SK-N-SH (cell line): ENCODE data around the gene ZNF529. TPM values are rescaled to one million over a fixed set of nuclear protein-coding genes. Genes with fewer than 3 reads are reported as not detected.

Source experiments
- CTCF ChIA-PET: fragments of 300-600, 350-600 bp; formaldehyde crosslinking; extraction: SDS; loops from one replicate; lab custom pipeline; 2021; lab: Yijun Ruan, JAX
- POLR2A ChIA-PET: fragments of 350-600 bp; sonication (Branson Sonifier 250); formaldehyde crosslinking; extraction: SDS; loops from one replicate; lab custom pipeline; 2020; ENCODE audit warnings: antibody characterized with exemption, inconsistent platforms; lab: Yijun Ruan, JAX
- DNase-seq: peaks from one replicate; pipeline ENCODE4 v3.0.0; 2012
- H2AFZ ChIP-seq: fragments of 200-600 bp; sonication (generic); 2 replicates; pipeline ENCODE4 v1.8.1; 2016; ENCODE audit warnings: antibody characterized with exemption, mild to moderate bottlenecking, low read depth
- H3F3A ChIP-seq: fragments of 200-600 bp; sonication (generic); replicated peaks from 2 replicates; pipeline ENCODE3; 2016; ENCODE audit warnings: antibody characterized with exemption, mild to moderate bottlenecking; ENCODE audit not compliant: insufficient read depth
- H3K27ac ChIP-seq, 2 experiments: fragments of 200-500 bp in 1 of 2; fragments of 200-600 bp in 1 of 2; sonication (Bioruptor generic) in 1 of 2; sonication (generic), shearing (Covaris generic) in 1 of 2; 2 replicates each; pipeline versions ENCODE4 v1.5.1 to v1.6.1; 2014 to 2016; ENCODE audit warnings: low read depth in 2 of 2, inconsistent platforms in 1 of 2, low read length in 1 of 2, mild to moderate bottlenecking in 1 of 2, mixed read lengths in 1 of 2
- H3K27me3 ChIP-seq: fragments of 200-600 bp; sonication (generic), shearing (Covaris generic); 2 replicates; pipeline ENCODE4 v1.6.1; 2016; ENCODE audit warnings: mixed run types; ENCODE audit not compliant: insufficient read depth
- H3K36me3 ChIP-seq, 2 experiments: fragments of 200-500 bp in 1 of 2; fragments of 200-600 bp in 1 of 2; sonication (Bioruptor generic) in 1 of 2; sonication (generic) in 1 of 2; replicated peaks in 1 of 2; 2 replicates each; pipeline versions ENCODE3 to v1.5.1; 2014 to 2016; ENCODE audit warnings: low read length in 1 of 2, mild to moderate bottlenecking in 1 of 2; ENCODE audit not compliant: insufficient read depth in 2 of 2, control insufficient read depth in 1 of 2
- H3K4me1 ChIP-seq, 2 experiments: fragments of 200-500 bp in 1 of 2; fragments of 200-600 bp in 1 of 2; sonication (Bioruptor generic) in 1 of 2; sonication (generic), shearing (Covaris generic) in 1 of 2; 2 replicates each; pipeline versions ENCODE4 v1.5.1 to v1.6.1; 2014 to 2016; ENCODE audit warnings: low read depth in 1 of 2, low read length in 1 of 2, mixed run types in 1 of 2; ENCODE audit not compliant: insufficient read depth in 2 of 2, control insufficient read depth in 1 of 2
- H3K4me2 ChIP-seq: fragments of 200-600 bp; sonication (generic), shearing (Covaris generic); 2 replicates; pipeline ENCODE4 v1.6.1; 2017; ENCODE audit warnings: mixed run types
- H3K4me3 ChIP-seq, 2 experiments: fragments of 200-500 bp in 1 of 2; fragments of 200-600 bp in 1 of 2; sonication (Bioruptor generic) in 1 of 2; sonication (generic), shearing (Covaris generic) in 1 of 2; 2 replicates each; pipeline versions ENCODE4 v1.5.1 to v1.8.1; 2014 to 2016; ENCODE audit warnings: low read depth in 2 of 2, inconsistent platforms in 1 of 2, low read length in 1 of 2, mild to moderate bottlenecking in 1 of 2, mixed read lengths in 1 of 2, moderate library complexity in 1 of 2
- H3K79me2 ChIP-seq: fragments of 200-600 bp; sonication (generic); 2 replicates; pipeline ENCODE4 v1.8.1; 2017; ENCODE audit warnings: mild to moderate bottlenecking; ENCODE audit not compliant: insufficient read depth
- H3K9ac ChIP-seq: fragments of 200-600 bp; sonication (generic); 2 replicates; pipeline ENCODE4 v1.6.1; 2017; ENCODE audit warnings: mixed run types
- H3K9me2 ChIP-seq: fragments of 200-600 bp; sonication (generic); 2 replicates; pipeline ENCODE4 v1.6.1; 2017; ENCODE audit warnings: mixed run types
- H3K9me3 ChIP-seq: fragments of 200-600 bp; sonication (generic); 2 replicates; pipeline ENCODE4 v1.6.1; 2017; ENCODE audit warnings: mixed run types, mild to moderate bottlenecking, moderate library complexity
- H4K20me1 ChIP-seq: fragments of 200-600 bp; sonication (generic); 2 replicates; pipeline ENCODE4 v1.6.1; 2017; ENCODE audit warnings: mild to moderate bottlenecking, mixed run types; ENCODE audit not compliant: insufficient read depth
- CHD2 ChIP-seq: fragments of 150-350 bp; IDR thresholded peaks from 2 replicates; pipeline ENCODE4 v1.6.1; 2018; ENCODE audit warnings: low read length; ENCODE audit not compliant: partially characterized antibody
- EZH2phosphoT487 ChIP-seq: fragments of 200-600 bp; sonication (generic); IDR thresholded peaks from 2 replicates; pipeline ENCODE4 v1.6.1; 2017; ENCODE audit warnings: low read depth, mixed run types, mild to moderate bottlenecking, antibody characterized with exemption, moderate library complexity, borderline replicate concordance
- FOXJ3 ChIP-seq: sonication (generic); formaldehyde crosslinking; IDR thresholded peaks from 2 replicates; pipeline ENCODE4 v1.5.1; 2020; ENCODE audit warnings: mild to moderate bottlenecking, missing genetic modification reagents
- FOXM1 ChIP-seq: IDR thresholded peaks from 2 replicates; pipeline ENCODE4 v1.4.0; 2012; ENCODE audit warnings: low read depth, mild to moderate bottlenecking
- IRF3 ChIP-seq: fragments of 150-350 bp; IDR thresholded peaks from 2 replicates; pipeline ENCODE4 v1.6.1; 2016; ENCODE audit warnings: mild to moderate bottlenecking, low read depth, low read length
- NFIC ChIP-seq: IDR thresholded peaks from 2 replicates; pipeline ENCODE4 v1.4.0; 2012; ENCODE audit warnings: borderline replicate concordance
- RFX5 ChIP-seq: IDR thresholded peaks from 2 replicates; pipeline ENCODE4 v1.6.1; 2012; ENCODE audit warnings: mild to moderate bottlenecking, improper control_type of control experiment, low read length
- RXRA ChIP-seq: IDR thresholded peaks from 2 replicates; pipeline ENCODE4 v1.4.0; 2012; ENCODE audit warnings: low read depth, mild to moderate bottlenecking, borderline replicate concordance
- SIN3A ChIP-seq: IDR thresholded peaks from 2 replicates; pipeline ENCODE4 v1.6.1; 2012; ENCODE audit warnings: low read depth, mild to moderate bottlenecking, low read length, moderate library complexity, borderline replicate concordance
- USF1 ChIP-seq: IDR thresholded peaks from 2 replicates; pipeline ENCODE4 v1.4.0; 2012; ENCODE audit warnings: low read depth, borderline replicate concordance
- ZBTB33 ChIP-seq: IDR thresholded peaks from 2 replicates; pipeline ENCODE4 v1.4.0; 2012; ENCODE audit warnings: low read depth, borderline replicate concordance
- WGBS: methylation state at CpG from one replicate; pipeline ENCODE4 v1.1.6; 2017; ENCODE audit warnings: low lambda C conversion rate; 5-methylcytosine and 5-hydroxymethylcytosine counted together
- polyA plus RNA-seq, 3 experiments: library from polyadenylated mRNA; depleted of rRNA; stranded (reverse); fragments of >200 nt; gene quantifications; 2 replicates each; pipeline ENCODE4 v1.2.3, GENCODE V29; 2012

The ZNF529 gene
- polyA plus RNA-seq, 1 of the 3 experiments (the other 2 are of a cell fraction) = 5.6 TPM

- Histone ChIP-seq H3K4me1 (peaks cover 0 to 2% of the 10 kb centered on the region in 2 experiments; a peak in 3 of 4 replicates), H3K79me2 (peaks cover 44% of the 10 kb centered on the region), H2AFZ (no peak overlapping the region), H3K27ac (no peak overlapping the region), H3K9me2 (no peaks in the 10 kb centered on the region), H3K36me3 (peaks cover 33 to 86% of the 10 kb centered on the region in 2 experiments), H3K4me3 (no peak overlapping the region), H3K9ac (no peak overlapping the region), H3K27me3 (no peaks in the 10 kb centered on the region), H3F3A (peaks cover 8% of the 10 kb centered on the region), H3K4me2 (no peak overlapping the region), H4K20me1 (no peaks in the 10 kb centered on the region), H3K9me3 (no peaks in the 10 kb centered on the region; the same call in none of the 2 replicates)
- TF ChIP-seq CHD2 (no peak), USF1 (no peak), ZBTB33 (no peak), NFIC (no peak), SIN3A (no peak), RFX5 (no peak)
- no peak for DNase-seq
- ChIA-PET CTCF (no interaction called here), POLR2A (no interaction called here)
Measured at GRCh38 chr19:36579255-36579654, 6.2 kb upstream of the ZNF529 start.

- H2AFZ ChIP-seq = no peak overlapping the region
- peaks cover 0 to 2% of the 10 kb centered on the region in 2 experiments; a peak in 3 of 4 replicates for H3K4me1 ChIP-seq
- H3K4me3 ChIP-seq = no peak overlapping the region
- H3K9me3 ChIP-seq = no peaks in the 10 kb centered on the region; the same call in none of the 2 replicates
- H4K20me1 ChIP-seq = no peaks in the 10 kb centered on the region
- no peak overlapping the region for H3K4me2 ChIP-seq
- H3F3A ChIP-seq = peaks cover 7% of the 10 kb centered on the region
- peaks cover 62% of the 10 kb centered on the region for H3K79me2 ChIP-seq
- H3K27me3 ChIP-seq = no peaks in the 10 kb centered on the region
- no peaks in the 10 kb centered on the region for H3K9me2 ChIP-seq
- TF ChIP-seq RXRA (no peak), IRF3 (no peak), EZH2phosphoT487 (no peak), CHD2 (no peak), FOXM1 (no peak), SIN3A (no peak), ZBTB33 (no peak), FOXJ3 (no peak)
- no peak for DNase-seq
- H3K36me3 ChIP-seq = peaks cover 33 to 69% of the 10 kb centered on the region in 2 experiments
- CTCF ChIA-PET = no interaction called here
- H3K27ac ChIP-seq = no peak overlapping the region
- WGBS = 100% methylated on average over 3 of the region's 3 CpGs
- H3K9ac ChIP-seq = no peak overlapping the region
- POLR2A ChIA-PET = no interaction called here
Measured at GRCh38 chr19:36577271-36577996, 4.3 kb upstream of the ZNF529 start.
